Colonic mucosa (tissue), 4 donors: ENCODE measurements around the gene SUOX. TPM values are rescaled to one million over a fixed set of nuclear protein-coding genes. Genes with fewer than 3 reads are reported as not detected.

Source experiments
- DNase-seq: peaks from one replicate; pipeline ENCODE4 v3.0.0-alpha.2; 2020
- H3K27ac ChIP-seq: fragments of 200-600 bp; one replicate; pipeline ENCODE4 v1.8.0; 2021
- H3K27me3 ChIP-seq: fragments of 200-600 bp; one replicate; pipeline ENCODE4 v1.8.0; 2021
- H3K36me3 ChIP-seq: fragments of 200-600 bp; one replicate; pipeline ENCODE4 v1.8.0; 2021
- H3K4me1 ChIP-seq: fragments of 200-600 bp; one replicate; pipeline ENCODE4 v1.8.0; 2021; ENCODE audit warnings: mild to moderate bottlenecking
- H3K4me3 ChIP-seq: fragments of 200-600 bp; one replicate; pipeline ENCODE4 v1.8.0; 2021
- H3K9ac ChIP-seq, 2 donors: one replicate each; pipeline ENCODE4 v1.7.0; 2013; ENCODE audit warnings: control low read depth in 2 of 2, low read depth in 2 of 2, low read length in 2 of 2
- H3K9me3 ChIP-seq: fragments of 200-600 bp; one replicate; pipeline ENCODE4 v1.8.0; 2021
- CTCF ChIP-seq: fragments of 200-600 bp; IDR thresholded peaks from one replicate; pipeline ENCODE4 v1.8.0; 2022; ENCODE audit warnings: antibody characterized with exemption, mild to moderate bottlenecking
- intact Hi-C: fragments of 100-400 bp; cut with DNase I; formaldehyde crosslinking; loops from one replicate; pipeline ENCODE4 v1.14.1; 2022
- total RNA-seq, 2 donors: library from RNA; stranded (reverse); fragmentation: NEBNext Ultra II Directional in 1 of 2; extraction: Animal tissue kit (Norgen Biotek cat#: 25700) in 1 of 2; gene quantifications; one replicate each; pipeline ENCODE4 v1.2.1, GENCODE V29; 2021
- donor health status: healthy.
- donor health status: DM: no; HTN: no; CAD: no.
- donor health status: DM: no; HTN: no; CAD: no.

The SUOX gene
- total RNA-seq, 2 donors from 2014 or later, result 25.8 to 35.8 TPM

DNA sequence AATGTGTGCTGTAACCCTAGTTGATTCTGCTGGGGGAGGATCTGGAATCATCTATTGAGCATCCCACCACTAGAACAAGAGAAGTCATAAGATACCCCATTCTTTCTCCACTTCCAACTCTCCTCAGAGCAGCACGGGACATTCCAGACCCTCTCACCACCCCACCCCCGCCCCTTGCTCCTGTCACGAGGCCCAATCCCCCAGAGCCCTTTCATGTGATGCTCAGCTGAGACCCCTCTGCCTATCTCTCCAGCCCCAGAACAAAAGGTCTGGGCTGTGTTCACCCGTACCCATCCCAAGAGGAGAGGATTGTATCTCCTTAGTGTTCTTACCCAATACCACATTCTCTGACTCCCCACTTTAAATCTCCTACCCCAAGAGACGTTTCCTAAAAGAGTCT lies 31.8 kb upstream of the SUOX start:
- no peak overlapping the region for H3K4me3 ChIP-seq
- intact Hi-C loops, result no loop called here
- no peak overlapping the region for H3K27ac ChIP-seq
- H3K36me3 ChIP-seq, result no peaks in the 10 kb centered on the region
- no peaks in the 10 kb centered on the region for H3K9me3 ChIP-seq
- no peak for DNase-seq
- peaks cover 3% of the 10 kb centered on the region for H3K4me1 ChIP-seq
- no peaks in the 10 kb centered on the region for H3K27me3 ChIP-seq
- TF ChIP-seq CTCF, result no peak
- no peak overlapping the region for H3K9ac ChIP-seq

DNA sequence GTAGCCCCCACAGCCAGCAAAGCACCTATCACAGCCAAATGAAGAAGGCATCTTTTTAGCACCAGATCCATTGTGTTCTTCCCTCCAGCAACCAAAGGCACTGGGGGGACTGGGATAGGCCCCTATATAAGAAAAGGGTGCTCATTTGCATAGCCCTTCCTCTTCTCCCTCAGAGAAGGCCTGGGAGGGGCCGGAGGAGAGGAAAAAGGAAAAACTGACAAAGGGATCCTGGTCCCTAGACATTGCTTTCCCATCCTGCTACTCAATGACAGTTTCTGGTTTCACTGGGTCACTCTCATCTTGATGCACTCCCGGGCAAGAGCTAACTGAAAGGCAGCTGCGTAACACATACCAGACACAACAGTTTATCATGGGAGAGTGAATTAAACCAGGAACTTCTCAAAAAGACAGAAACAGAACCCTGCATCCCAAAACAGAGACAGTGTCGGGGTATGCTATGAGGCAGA lies 31.1 kb upstream of the SUOX start, which contains the start of gene PMEL:
Gene PMEL, minus strand, starts transcription at position 102 of the 467 bp plus-strand sequence. Its CDS starts 31 bp downstream, at position 71.
- peak within 1 kb of the TSS; percentile 66 for H3K27ac ChIP-seq
- no peak for TF ChIP-seq CTCF
- H3K9me3 ChIP-seq, result no peaks in the 10 kb centered on the region
- H3K4me3 ChIP-seq, result peak within 1 kb of the TSS; percentile 70
- H3K4me1 ChIP-seq, result peaks cover 3% of the 10 kb centered on the region
- H3K36me3 ChIP-seq, result no peaks in the 10 kb centered on the region
- H3K9ac ChIP-seq, result peak within 1 kb of the TSS; percentile 87 to 96
- H3K27me3 ChIP-seq, result no peaks in the 10 kb centered on the region
- DNase-seq, result peak; percentile 36
- intact Hi-C loops, result no loop called here

DNA sequence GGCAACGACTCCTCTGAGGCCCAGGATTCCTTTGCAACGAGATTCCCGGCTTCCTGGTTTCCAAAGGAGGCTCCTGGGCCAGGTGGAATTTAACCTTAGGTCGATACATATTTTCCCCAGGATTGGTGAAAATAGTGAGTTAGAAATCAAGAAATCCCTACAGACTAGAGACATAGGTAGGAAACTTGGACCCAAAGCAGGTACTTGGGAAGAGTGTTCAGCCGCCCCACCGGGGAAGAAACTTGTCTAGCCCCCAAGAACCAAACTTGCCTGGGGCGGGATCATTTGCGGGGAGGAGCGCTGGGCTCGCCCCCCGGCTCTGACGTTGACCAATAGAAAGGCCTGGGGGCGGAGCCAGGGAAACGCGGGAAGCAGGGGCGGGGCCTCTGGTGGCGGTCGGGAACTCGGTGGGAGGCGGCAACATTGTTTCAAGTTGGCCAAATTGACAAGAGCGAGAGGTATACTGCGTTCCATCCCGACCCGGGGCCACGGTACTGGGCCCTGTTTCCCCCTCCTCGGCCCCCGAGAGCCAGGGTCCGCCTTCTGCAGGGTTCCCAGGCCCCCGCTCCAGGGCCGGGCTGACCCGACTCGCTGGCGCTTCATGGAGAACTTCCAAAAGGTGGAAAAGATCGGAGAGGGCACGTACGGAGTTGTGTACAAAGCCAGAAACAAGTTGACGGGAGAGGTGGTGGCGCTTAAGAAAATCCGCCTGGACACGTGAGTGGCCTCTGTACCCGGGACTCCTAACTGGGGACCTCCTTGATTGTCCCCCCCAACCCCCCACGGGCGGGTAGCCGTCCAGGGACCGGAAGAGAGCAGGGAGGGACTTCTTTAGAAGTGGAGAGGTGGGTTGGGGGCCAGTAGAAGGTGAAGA lies 30.4 kb upstream of the SUOX start, which contains the start of gene CDK2:
Gene CDK2, plus strand, starts transcription at position 423 of the 874 bp plus-strand sequence. Its CDS starts 179 bp downstream, at position 602.
- peak within 1 kb of the TSS; percentile 70 for H3K4me3 ChIP-seq
- intact Hi-C loops, result no loop called here
- peak; percentile 98 for DNase-seq
- H3K36me3 ChIP-seq, result no peaks in the 10 kb centered on the region
- H3K27me3 ChIP-seq, result no peaks in the 10 kb centered on the region
- H3K4me1 ChIP-seq, result peaks cover 3% of the 10 kb centered on the region
- H3K9ac ChIP-seq, result peak within 1 kb of the TSS; percentile 87 to 96
- H3K9me3 ChIP-seq, result no peaks in the 10 kb centered on the region
- TF ChIP-seq CTCF, result no peak
- peak within 1 kb of the TSS; percentile 66 for H3K27ac ChIP-seq

- Histone ChIP-seq H3K9me3 (no peaks in the 10 kb centered on the region), H3K27me3 (no peaks in the 10 kb centered on the region), H3K4me3 (no peak overlapping the region), H3K27ac (no peak overlapping the region), H3K4me1 (peaks cover 3% of the 10 kb centered on the region), H3K9ac (no peak overlapping the region), H3K36me3 (no peaks in the 10 kb centered on the region)
- no peak for DNase-seq
- intact Hi-C loops, result no loop called here
- no peak for TF ChIP-seq CTCF
These were observed 27.7 kb upstream of the SUOX start for GRCh38 chr12:55969356-55969755.

DNA sequence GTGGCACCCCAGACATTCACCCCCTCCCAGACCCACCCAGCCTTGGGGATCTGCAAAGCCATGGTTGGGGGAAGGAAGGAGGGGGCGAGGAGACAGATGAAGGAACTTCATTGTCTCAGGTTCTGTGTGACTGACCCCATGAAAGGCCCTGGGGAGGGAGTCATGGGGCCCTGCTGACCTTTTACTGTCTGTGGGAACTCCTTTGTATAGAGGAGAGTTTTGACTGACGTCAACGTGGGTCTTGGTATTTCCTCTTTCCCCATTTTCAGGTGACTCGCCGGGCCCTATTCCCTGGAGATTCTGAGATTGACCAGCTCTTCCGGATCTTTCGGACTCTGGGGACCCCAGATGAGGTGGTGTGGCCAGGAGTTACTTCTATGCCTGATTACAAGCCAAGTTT lies 26.3 kb upstream of the SUOX start:
- no peak overlapping the region for H3K4me3 ChIP-seq
- H3K27me3 ChIP-seq, result no peaks in the 10 kb centered on the region
- H3K9me3 ChIP-seq, result no peaks in the 10 kb centered on the region
- intact Hi-C loops, result no loop called here
- H3K27ac ChIP-seq, result no peak overlapping the region
- DNase-seq, result no peak
- H3K4me1 ChIP-seq, result peaks cover 13% of the 10 kb centered on the region
- no peak for TF ChIP-seq CTCF
- H3K36me3 ChIP-seq, result no peaks in the 10 kb centered on the region
- no peak overlapping the region for H3K9ac ChIP-seq
